Brain pericyte (primary cell): ENCODE data around the gene DACT1.

ENCODE experiments used
- DNase-seq: peaks from one replicate; pipeline ENCODE4 v3.0.0-alpha.2; 2012; ENCODE audit warnings: low read depth, low spot score

The DACT1 gene

GRCh38 chr14:58665773-58666500, 28.2 kb downstream of the DACT1 start:
- no peak for DNase-seq

- DNase-seq: no peak
Observed at GRCh38 chr14:58666737-58667136, 29.0 kb downstream of the DACT1 start.

- no peak for DNase-seq
Observed at GRCh38 chr14:58667900-58668299, 30.1 kb downstream of the DACT1 start.

GRCh38 chr14:58668848-58669480, 31.2 kb downstream of the DACT1 start:
- DNase-seq: no peak

- no peak for DNase-seq
Observed at GRCh38 chr14:58669556-58670200, 31.9 kb downstream of the DACT1 start.

GRCh38 chr14:58671024-58671423, 33.3 kb downstream of the DACT1 start:
- no peak for DNase-seq

- DNase-seq: no peak
Observed at GRCh38 chr14:58671436-58671835, 33.7 kb downstream of the DACT1 start.

GRCh38 chr14:58673722-58674121, 36.0 kb downstream of the DACT1 start:
- no peak for DNase-seq

GRCh38 chr14:58677001-58677400, 39.2 kb downstream of the DACT1 start:
- DNase-seq: no peak

GRCh38 chr14:58677517-58677916, 39.8 kb downstream of the DACT1 start:
- DNase-seq: no peak

- no peak for DNase-seq
Observed at GRCh38 chr14:58677996-58678395, 40.2 kb downstream of the DACT1 start.

- DNase-seq: no peak
Observed at GRCh38 chr14:58680698-58681097, 42.9 kb downstream of the DACT1 start.

- no peak for DNase-seq
Observed at GRCh38 chr14:58687232-58687795, 49.6 kb downstream of the DACT1 start.

- DNase-seq: no peak
Observed at GRCh38 chr14:58690801-58691516, 53.2 kb downstream of the DACT1 start.

GRCh38 chr14:58693048-58693447, 55.3 kb downstream of the DACT1 start:
- DNase-seq: no peak

- DNase-seq: no peak
Observed at GRCh38 chr14:58695514-58695913, 57.8 kb downstream of the DACT1 start.

- DNase-seq: no peak
Observed at GRCh38 chr14:58697266-58697929, 59.6 kb downstream of the DACT1 start.
